RPMI7951 (cell line): ENCODE measurements around the gene SH2D3C. TPM values are rescaled to one million over a fixed set of nuclear protein-coding genes. Genes with fewer than 3 reads are reported as not detected.

Experiments used
- DNase-seq: peaks from one replicate; pipeline ENCODE4 v3.0.0-alpha.2; 2012; ENCODE audit warnings: low read depth
- total RNA-seq: library from RNA; depleted of rRNA; stranded (reverse); fragments of >200 nt; shearing (Covaris generic); gene quantifications from 2 replicates; pipeline ENCODE4 v1.2.3, GENCODE V29; 2014; rRNA removed

SH2D3C gene
- total RNA-seq = 0.12 and 0.29 TPM in 2 replicates

DNA sequence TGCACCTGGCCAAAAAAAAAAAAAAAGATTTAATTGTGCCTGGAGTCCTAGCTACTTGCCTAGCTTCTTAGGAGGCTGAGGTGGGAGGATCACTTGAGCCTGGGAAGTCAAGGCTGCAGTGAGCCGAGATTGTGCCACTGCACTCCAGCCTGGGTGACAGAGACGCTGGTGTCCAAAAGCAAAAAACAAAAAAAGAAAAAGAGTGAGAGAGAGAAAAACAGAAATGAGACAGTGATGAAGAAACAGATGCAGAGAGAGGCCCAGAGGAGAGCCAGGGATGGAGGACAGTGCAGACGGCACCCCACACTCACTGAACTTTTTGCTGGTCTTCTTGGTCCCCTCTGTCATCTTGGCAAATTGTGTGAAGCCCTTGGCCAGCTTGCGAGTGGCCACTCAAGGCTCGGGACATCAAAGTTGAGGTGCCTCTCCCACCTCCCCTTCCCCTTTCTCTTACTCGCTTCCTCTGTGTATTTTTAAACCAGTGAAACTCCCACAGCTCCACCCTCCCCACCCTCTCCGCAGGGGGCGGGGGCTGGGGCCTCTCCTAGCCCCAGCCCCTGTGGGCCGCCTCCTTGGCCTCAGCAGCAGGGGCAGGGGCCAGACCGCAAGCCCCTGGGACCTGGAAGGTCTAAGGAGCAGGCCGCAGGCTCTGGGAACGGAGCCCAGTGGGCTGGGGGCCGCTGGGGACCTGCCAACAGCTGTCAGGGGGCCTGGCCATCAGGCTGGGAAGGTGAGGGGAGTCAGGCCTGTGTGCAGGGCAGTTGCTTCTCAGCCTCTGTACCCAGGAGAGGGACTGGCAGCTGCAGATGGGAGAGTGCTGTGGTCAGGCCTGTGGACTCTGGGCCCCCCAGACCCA lies at the start of gene SH2D3C:
TSS of gene SH2D3C (minus strand) at position 387 of the 856 bp plus-strand sequence. CDS start at position 348, 39 bp downstream.
- no peak for DNase-seq

- no peak for DNase-seq
Measured at GRCh38 chr9:127826253-127826913, 47.9 kb upstream of the SH2D3C start.

GRCh38 chr9:127825319-127826051 lies 47.0 kb upstream of the SH2D3C start:
- DNase-seq = no peak

DNA sequence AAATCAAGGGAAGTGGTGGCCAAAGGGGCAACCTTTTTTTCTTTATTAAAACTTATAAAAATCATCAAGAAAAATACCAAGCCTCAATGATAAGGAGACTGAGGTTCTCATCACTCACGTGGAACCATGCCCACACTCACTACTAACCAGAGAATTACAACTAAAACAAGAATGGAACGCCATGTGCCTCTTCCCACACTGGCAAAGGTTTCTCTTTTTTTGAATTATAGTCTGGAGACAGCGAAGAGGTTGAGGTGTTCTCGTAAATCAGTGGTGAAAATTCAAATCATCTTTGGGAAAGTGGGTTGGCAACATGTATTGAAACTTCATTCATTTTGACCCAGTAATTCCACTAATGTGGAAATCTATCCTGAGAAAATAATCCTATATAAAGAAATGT lies 43.6 kb upstream of the SH2D3C start:
- no peak for DNase-seq

GRCh38 chr9:127818574-127818973 lies 40.1 kb upstream of the SH2D3C start:
- DNase-seq = no peak

- no peak for DNase-seq
Measured at GRCh38 chr9:127817881-127818434, 39.5 kb upstream of the SH2D3C start.

DNA sequence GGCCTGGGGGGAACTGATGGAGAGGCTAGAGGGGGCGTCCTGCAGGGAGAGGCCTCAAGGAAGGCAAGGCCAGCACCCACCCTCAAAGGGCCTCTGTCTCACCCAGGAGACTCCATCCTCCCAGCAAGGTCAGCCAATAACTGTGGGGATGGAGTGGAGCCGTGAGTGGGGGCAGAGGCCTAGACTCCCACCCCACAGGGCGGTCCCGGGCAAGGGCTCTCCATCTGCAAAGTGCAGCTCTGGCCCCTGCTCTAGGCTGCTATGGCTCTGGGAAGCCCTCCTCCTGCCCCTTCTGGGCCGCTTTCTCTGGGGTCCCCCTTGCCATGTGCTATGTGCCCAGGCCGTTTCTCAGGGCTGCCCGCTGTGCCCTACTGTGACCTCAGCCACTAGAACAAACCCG lies 38.3 kb upstream of the SH2D3C start:
- no peak for DNase-seq

GRCh38 chr9:127816362-127816725 lies 37.9 kb upstream of the SH2D3C start:
- no peak for DNase-seq

DNA sequence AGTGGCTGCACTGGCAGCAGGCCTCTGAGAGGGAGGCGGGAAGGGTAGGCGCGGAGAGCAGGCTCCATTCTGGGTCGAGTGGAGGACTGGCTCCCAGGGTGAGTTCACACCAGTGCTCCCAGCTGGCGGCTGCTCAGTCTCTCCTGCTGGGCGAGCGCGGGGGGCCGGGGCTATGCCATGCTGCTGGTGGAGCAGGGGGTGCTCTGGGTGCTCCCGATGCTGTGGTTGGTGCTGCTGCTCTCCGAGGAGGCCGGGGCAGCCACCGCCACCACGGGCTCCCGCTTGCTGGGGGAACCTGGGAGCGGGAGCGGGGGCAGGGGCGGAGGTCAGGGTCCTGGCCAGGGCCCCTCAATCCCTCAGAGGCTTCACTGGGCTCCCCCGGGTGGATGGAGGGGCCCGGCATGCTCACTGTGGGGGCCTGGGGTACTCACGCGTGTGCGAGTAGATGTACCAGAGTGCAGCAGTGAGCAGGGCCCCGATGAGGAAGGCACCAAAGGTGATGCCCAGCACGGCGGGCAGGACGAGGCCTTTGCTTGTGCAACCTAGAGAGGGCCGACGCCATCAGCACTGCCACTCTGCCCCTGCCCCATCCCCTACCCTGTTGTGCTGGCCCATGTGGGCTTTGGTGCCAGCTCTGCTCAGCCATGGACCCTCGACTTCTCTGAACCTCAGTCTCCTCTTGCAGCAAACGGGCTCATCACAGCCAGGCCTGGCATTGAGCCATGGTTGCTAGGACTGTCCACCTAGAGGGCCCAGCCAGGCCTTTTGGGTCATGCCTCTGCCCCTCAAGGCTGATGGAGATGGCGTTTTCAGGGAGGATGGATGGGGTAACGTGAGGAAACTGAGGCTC lies 37.3 kb upstream of the SH2D3C start:
- DNase-seq = no peak

DNA sequence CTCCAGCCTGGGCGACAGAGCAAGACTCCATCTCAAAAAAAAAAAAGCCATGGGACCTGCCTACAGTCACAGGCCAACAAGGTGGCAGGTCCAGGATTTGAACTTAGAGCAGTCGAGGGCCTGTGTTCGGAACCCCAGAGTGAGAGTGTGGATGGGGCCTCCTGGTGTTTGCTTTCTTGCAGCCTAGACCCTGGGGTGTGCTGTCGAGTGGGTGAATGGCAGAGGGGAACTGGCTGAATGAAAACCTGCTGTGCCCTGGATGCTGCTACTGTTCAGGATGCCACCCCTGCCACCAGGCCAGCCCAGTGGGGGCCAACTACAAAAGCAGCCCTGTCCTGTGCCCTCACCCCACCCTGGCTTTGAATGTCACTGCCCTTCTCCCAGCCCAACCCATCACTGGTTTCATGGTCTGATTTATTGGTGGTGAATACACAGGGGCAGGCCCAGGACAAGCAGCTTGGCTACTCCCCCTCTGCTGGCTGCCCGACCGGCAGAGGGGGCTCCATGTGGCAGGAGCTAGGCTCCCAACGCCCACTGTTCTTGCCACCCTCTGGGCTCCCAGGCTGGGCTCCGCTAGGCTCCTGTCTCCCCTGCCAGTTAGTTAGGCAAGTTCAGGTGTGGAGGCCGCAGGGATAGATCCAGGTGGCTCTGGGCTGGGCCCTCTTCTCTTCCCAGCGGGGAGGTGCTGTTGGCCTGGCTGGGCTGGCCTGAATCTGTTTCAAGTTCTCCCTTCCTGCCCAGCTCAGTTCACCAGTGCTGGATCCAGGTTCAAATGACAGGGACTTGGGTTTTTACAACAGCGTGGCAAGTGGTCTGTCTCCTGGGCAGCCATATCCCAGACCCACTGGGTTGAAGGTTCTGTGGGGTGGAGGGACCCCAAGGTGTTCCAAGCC lies 36.4 kb upstream of the SH2D3C start:
- no peak for DNase-seq

GRCh38 chr9:127813686-127814226 lies 35.3 kb upstream of the SH2D3C start:
- DNase-seq = no peak

DNA sequence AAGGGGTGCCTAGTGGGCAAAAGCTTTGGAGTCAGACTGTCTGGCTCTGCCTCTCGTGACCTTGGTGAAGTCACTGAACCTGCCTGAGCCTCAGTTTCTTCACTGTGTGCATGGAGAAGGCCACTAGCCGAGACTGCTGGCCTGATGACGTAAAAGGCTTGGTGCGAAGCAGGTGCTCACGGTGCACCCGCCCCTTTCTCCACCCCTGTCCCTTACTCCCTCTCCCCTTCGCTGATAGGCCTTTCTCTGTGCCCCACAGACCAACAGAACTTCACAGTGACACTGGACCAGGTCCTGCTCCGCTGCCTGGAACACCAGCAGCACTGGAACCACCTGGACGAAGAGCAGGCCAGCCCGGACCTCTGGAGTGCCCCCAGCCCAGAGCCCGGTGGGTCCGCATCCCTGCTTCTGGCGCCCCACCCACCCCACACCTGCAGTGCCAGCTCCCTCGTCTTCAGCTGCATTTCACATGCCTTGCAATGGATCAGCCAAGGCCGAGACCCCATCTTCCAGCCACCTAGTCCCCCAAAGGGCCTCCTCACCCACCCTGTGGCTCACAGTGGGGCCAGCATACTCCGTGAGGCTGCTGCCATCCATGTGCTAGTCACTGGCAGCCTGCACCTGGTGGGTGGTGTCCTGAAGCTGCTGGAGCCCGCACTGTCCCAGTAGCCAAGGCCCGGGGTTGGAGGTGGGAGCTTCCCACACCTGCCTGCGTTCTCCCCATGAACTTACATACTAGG lies 34.6 kb upstream of the SH2D3C start:
- DNase-seq = no peak

- DNase-seq = no peak
Measured at GRCh38 chr9:127812011-127812410, 33.5 kb upstream of the SH2D3C start.

DNA sequence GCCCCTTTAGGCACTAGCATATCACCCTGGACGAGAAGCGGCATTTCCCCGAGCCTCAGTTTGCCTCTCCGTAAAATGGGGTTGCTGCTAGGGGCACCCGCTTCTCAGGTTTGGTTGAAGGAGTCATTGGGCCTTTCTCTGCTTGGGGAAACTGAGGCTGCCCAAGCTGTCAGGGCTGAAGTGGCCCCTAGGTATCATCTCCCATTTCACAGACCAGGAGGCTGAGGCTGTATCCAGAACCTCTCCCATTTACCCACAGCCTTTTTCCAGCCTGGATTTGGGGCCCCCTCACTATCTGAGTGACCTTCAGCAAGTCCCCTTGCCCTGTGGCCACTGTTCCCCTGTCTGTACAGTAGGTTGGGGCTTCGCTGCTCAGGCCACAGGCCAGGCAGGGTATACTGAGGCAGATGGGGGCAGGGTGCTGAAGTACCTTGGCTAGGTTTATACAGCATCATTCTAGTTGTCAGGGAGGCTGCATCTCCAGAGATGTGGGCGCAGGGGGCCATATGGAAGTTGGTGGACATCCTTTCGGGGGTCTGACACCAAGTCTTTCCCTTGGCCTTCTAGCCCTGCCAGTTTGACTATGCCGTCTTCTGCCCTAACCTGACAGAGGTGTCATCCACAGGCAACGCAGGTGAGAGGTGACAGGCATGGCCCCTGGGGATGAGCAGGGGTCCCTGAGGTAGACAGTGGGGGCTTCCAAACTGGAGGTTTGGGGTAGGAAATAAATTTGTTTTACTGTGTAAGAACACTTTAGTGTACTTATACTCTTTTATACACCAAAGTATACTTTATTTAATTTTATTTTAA lies 32.1 kb upstream of the SH2D3C start:
- no peak for DNase-seq

DNA sequence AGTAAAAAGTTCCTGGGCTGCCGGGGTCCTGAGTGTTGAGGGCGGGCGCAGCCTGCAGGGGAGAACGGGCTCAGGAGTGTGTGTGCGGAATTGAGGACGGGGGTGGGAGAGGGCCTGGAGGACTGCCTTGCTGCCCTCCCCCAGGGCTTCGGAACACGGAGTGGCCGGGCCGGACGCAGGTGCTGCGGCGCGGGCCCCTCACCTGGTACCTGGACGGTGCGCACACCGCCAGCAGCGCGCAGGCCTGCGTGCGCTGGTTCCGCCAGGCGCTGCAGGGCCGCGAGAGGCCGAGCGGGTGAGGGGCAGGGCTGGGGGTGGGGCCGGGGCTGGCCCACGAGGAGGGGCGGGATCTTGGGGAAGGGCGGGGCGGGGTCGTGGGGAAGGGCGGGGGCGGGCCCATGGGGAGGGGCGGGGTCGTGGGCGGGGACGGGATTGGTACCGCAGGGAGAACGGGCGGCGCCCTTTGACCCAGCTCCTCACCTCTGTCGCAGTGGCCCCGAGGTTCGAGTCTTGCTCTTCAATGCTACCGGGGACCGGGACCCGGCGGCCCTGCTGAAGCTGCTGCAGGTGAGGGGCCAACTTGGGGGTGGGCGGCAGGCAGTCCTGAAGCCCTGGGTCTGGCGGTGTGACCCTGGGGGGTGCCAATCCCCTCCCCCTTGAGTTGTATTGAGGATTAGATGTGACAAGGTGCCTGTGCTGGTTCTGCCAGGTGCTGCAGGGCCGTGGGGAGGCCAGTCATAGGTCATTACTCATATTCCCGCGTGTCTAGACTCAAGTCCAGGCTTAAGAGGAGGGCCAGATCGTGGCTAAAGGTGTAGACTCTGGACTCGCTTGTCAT lies 31.3 kb upstream of the SH2D3C start:
- DNase-seq = no peak

- DNase-seq = no peak
Measured at GRCh38 chr9:127809002-127809539, 30.6 kb upstream of the SH2D3C start.

GRCh38 chr9:127808347-127809001 lies 30.0 kb upstream of the SH2D3C start:
- DNase-seq = no peak
